Measurements from ENCODE around the gene NFIX.

The NFIX gene

GRCh38 chr19:13039211-13039789 is 44.0 kb downstream of the NFIX start:
- no peak for DNase-seq

- no peak for DNase-seq
Measured at GRCh38 chr19:13040232-13040947, 45.1 kb downstream of the NFIX start.

DNA sequence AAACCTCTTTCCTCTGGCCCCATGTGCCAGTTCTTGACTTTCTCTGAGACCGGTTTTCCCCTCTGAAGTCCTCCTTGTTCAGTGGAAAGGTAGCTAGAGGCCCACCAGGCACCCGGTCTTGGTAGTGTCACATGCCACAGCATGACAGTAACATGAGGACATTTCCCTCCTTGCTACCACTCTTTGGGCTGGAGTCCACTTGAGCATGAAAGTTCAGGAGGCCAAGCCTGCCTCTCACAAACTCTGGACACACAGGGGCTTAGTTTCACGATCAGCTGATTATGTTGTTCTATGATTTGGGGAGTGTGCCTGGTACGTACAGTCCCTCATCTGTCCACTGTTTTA is 45.6 kb downstream of the NFIX start:
- no peak for DNase-seq

- peak; percentile 12 for DNase-seq
Measured at GRCh38 chr19:13042443-13043130, 47.3 kb downstream of the NFIX start.

- peak; percentile 40 for DNase-seq
Measured at GRCh38 chr19:13043285-13043684, 48.0 kb downstream of the NFIX start.

GRCh38 chr19:13044231-13044836 is 49.1 kb downstream of the NFIX start:
- DNase-seq = no peak

- DNase-seq = no peak
Measured at GRCh38 chr19:13045812-13046211, 50.5 kb downstream of the NFIX start.

GRCh38 chr19:13047374-13047773 is 52.1 kb downstream of the NFIX start:
- DNase-seq = no peak

GRCh38 chr19:13050274-13050673 is 55.0 kb downstream of the NFIX start:
- no peak for DNase-seq

GRCh38 chr19:13051557-13052165 is 56.4 kb downstream of the NFIX start:
- DNase-seq = peak; percentile 37

- DNase-seq = no peak
Measured at GRCh38 chr19:13052447-13053175, 57.3 kb downstream of the NFIX start.

GRCh38 chr19:13053238-13053637 is 58.0 kb downstream of the NFIX start:
- DNase-seq = no peak

- no peak for DNase-seq
Measured at GRCh38 chr19:13053761-13054625, 58.7 kb downstream of the NFIX start.

GRCh38 chr19:13054626-13055212 is 59.4 kb downstream of the NFIX start:
- no peak for DNase-seq

DNA sequence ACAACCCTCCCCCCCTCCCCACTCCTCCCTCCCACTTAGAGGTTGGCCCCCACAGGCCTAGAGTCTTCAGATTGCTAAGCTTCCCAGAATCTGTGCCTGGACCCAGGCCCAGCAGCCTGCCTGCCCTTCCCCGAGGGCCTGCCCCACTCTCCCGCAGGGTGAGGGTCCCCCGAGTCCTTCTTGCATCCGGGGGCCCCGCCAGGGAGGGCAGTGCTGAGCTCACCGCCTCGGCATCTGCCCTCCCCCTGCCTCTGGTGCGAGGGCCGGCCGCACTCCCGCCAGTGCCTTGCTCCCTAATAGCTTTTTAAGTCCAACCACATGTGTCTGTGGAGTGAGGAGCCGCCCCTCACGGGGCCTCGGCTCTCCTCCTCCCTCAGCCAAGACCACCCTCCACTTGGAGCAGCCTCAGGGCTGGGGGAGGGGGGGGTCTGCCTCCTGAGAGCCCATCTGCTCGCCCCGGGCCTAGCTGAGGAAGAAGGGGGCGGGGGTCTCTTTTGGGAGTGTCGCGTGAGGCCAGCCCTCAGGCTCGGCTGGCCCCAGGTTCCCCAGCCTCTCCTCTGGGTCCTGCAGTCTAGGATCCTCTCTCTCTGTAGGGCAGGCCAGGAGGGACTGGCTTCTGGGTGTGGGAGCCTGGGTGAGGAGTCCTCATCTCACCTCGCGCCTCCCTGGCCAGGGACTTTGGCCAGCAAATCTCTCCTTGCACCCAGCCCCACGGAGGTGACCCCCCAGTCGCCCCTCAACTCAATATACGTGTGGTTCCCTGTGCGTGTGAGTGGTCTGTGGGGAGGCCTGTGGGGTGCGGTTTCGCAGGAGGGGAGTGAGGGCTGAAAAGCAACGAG is 60.2 kb downstream of the NFIX start:
- no peak for DNase-seq

DNA sequence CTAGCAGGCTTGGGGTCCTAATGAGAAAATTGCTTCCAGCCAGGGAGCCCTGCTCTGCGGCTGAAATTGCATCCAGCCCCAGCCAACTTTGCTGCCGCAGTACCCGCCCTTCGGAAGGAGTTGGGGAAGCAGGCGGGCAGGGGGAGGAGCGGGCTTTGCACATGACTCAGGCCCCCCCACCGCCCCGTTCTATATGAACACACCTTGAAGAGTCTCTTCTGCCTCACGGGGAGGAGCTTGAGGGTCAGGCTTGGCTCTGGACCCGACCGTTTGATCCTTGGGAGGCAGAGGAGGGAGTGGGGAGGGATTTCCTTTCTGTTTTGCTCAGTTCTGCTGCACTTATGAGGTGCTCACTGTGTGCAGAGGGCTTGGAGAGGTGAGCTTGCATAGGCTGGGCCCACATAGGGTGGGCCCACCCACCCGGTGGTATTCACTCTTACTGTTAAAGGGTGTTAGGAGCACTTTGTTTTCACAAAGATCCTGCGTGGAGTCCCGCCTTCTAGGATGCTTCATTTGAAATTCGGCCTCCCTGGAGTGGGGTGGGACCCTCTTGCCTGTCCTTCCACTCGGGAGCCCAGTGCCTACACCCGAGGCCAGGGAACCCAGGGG is 60.9 kb downstream of the NFIX start:
- DNase-seq = no peak

- no peak for DNase-seq
Measured at GRCh38 chr19:13057147-13057572, 61.9 kb downstream of the NFIX start.

DNA sequence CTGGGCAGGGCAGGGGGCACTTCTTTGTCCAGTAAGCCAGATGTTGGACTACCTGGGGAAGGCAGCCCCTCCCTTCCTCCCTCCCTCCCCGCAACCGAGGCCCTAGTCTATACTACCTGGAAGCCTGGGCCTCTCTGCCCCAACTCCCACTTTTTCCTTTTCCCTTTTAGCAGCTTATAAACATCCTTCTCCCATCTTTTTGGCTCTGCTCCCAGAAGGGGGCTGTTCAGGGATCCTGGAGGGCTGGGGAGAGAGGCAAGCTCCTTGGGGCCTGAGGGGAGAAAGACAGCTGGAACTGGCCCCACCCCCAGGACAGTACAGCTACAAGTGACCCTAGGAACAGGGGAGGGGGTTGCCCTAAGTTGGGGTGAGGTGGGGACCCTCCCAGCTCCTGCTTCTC is 62.5 kb downstream of the NFIX start:
- DNase-seq = no peak

- no peak for DNase-seq
Measured at GRCh38 chr19:13058951-13059660, 63.8 kb downstream of the NFIX start.

Measured in NCI-H524 treated with DMSO at 0.1 percent for 48 hours (cell line).